HEK293 (cell line): ENCODE data around the gene ARHGAP10.
A peak's percentile ranks its signal among the peaks of the same experiment; 100 is the strongest.

ENCODE experiments used
- CTCF ChIA-PET: fragments of 350-600 bp; formaldehyde crosslinking; extraction: SDS; loops from one replicate; lab custom pipeline; 2021; ENCODE audit warnings: antibody characterized with exemption; lab: Yijun Ruan, JAX
- POLR2A ChIA-PET: fragments of 300-600 bp; formaldehyde crosslinking; extraction: SDS; loops from one replicate; lab custom pipeline; 2020; ENCODE audit warnings: antibody characterized with exemption, inconsistent platforms; lab: Yijun Ruan, JAX
- H3K27ac ChIP-seq: fragments of 200-500 bp; sonication (Bioruptor generic); 2 replicates; pipeline ENCODE4 v1.5.1; 2014; ENCODE audit warnings: low read depth, low read length, control low read depth, inconsistent platforms; ENCODE audit errors: extremely low read depth
- H3K36me3 ChIP-seq, 2 experiments: fragments of 200-500 bp in 1 of 2; sonication (Bioruptor generic) in 1 of 2; 1 replicate in 1 of 2; 2 replicates in 1 of 2; pipeline ENCODE4 v1.5.1; 2014 to 2017; ENCODE audit warnings: inconsistent platforms in 2 of 2, low read length in 2 of 2; ENCODE audit not compliant: control insufficient read depth in 2 of 2, insufficient read depth in 1 of 2
- H3K4me1 ChIP-seq: fragments of 200-500 bp; sonication (Bioruptor generic); 2 replicates; pipeline ENCODE4 v1.5.1; 2014; ENCODE audit warnings: mild to moderate bottlenecking, low read length, inconsistent platforms; ENCODE audit not compliant: control insufficient read depth, insufficient read depth
- H3K4me3 ChIP-seq: 2 replicates; pipeline ENCODE4 v1.5.1; 2011; ENCODE audit warnings: low read depth, mild to moderate bottlenecking, control low read depth, low read length, moderate library complexity
- H3K9me3 ChIP-seq: fragments of 200-500 bp; sonication (Bioruptor generic); 2 replicates; pipeline ENCODE4 v1.5.1; 2014; ENCODE audit warnings: low read depth, low read length, inconsistent platforms; ENCODE audit not compliant: control insufficient read depth, insufficient read depth
- GLIS1 ChIP-seq: fragments of 450-650 bp; formaldehyde crosslinking; IDR thresholded peaks from 2 replicates; pipeline ENCODE4 v1.5.1; 2016; ENCODE audit warnings: missing biosample characterization, missing genetic modification characterization
- HOXC10 ChIP-seq: sonication (generic); formaldehyde crosslinking; IDR thresholded peaks from 2 replicates; pipeline ENCODE4 v1.8.1; 2023; ENCODE audit warnings: mild to moderate bottlenecking, missing genetic modification reagents
- TCF7L2 ChIP-seq: IDR thresholded peaks from 2 replicates; pipeline ENCODE4 v1.6.1; 2011; ENCODE audit warnings: low read depth, mild to moderate bottlenecking, inconsistent platforms, low read length, moderate library complexity, borderline replicate concordance
- TRIM28 ChIP-seq: IDR thresholded peaks from 2 replicates; pipeline ENCODE4 v1.6.1; 2011; ENCODE audit warnings: low read length, control low read depth, borderline replicate concordance
- ZBTB48 ChIP-seq: fragments of 450-650 bp; formaldehyde crosslinking; IDR thresholded peaks from 2 replicates; pipeline ENCODE4 v1.5.1; 2016; ENCODE audit warnings: missing biosample characterization, missing genetic modification characterization
- ZIC2 ChIP-seq: fragments of 450-650 bp; formaldehyde crosslinking; IDR thresholded peaks from 2 replicates; pipeline ENCODE4 v1.5.1; 2016; ENCODE audit warnings: missing biosample characterization, missing genetic modification characterization
- ZNF138 ChIP-seq: fragments of 450-650 bp; formaldehyde crosslinking; IDR thresholded peaks from 2 replicates; pipeline ENCODE4 v1.5.1; 2016; ENCODE audit warnings: missing biosample characterization, missing genetic modification characterization, borderline replicate concordance
- ZNF16 ChIP-seq: fragments of 450-650 bp; formaldehyde crosslinking; IDR thresholded peaks from 2 replicates; pipeline ENCODE4 v1.5.1; 2016; ENCODE audit warnings: low read depth, missing biosample characterization, missing genetic modification characterization
- ZNF248 ChIP-seq: fragments of 450-650 bp; formaldehyde crosslinking; IDR thresholded peaks from 2 replicates; pipeline ENCODE4 v1.5.1; 2017; ENCODE audit warnings: missing biosample characterization, missing genetic modification characterization
- ZNF354C ChIP-seq: fragments of 450-650 bp; formaldehyde crosslinking; IDR thresholded peaks from 2 replicates; pipeline ENCODE4 v1.5.1; 2016; ENCODE audit warnings: missing biosample characterization, missing genetic modification characterization, low read depth, borderline replicate concordance
- ZNF596 ChIP-seq: fragments of 450-650 bp; IDR thresholded peaks from 2 replicates; pipeline ENCODE4 v1.5.0; 2018; ENCODE audit warnings: missing biosample characterization, mild to moderate bottlenecking, missing genetic modification characterization, moderate library complexity
- ZSCAN23 ChIP-seq: fragments of 450-650 bp; formaldehyde crosslinking; IDR thresholded peaks from 2 replicates; pipeline ENCODE4 v1.5.1; 2016; ENCODE audit warnings: missing biosample characterization, missing genetic modification characterization
- TF ChIP-seq, protein P1 (sequence below): fragments of 450-650 bp; formaldehyde crosslinking; IDR thresholded peaks from 2 replicates; pipeline ENCODE4 v1.5.1; 2016; ENCODE audit warnings: missing biosample characterization, missing genetic modification characterization
- TF ChIP-seq, protein P2 (sequence below): fragments of 450-650 bp; formaldehyde crosslinking; conservative IDR thresholded peaks from 2 replicates; pipeline ENCODE4 v1.5.1; 2016; ENCODE audit warnings: low read depth, missing biosample characterization, missing genetic modification characterization

The ARHGAP10 gene

DNA sequence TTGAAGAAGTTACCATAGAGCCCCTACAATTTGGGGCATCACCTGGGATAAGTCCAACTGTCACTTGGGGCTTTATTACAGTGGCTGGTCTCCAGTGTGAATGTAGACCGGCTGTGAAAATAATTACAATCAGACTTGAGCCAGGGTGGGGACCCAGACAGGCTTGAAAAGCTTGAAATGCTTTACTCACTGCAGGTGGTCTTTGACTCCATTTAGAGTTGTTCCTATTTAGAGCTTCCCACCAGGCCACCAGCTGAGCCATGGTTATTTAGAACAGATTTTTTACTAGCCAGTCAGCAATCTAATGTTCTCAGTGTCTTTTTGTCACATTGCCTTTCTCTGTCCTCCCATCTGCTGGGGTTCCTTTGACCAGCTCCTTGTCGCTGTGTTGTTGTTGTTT lies 5.7 kb downstream of the ARHGAP10 start:
- TF ChIP-seq ZIC2 (tag by site-specific recombination) = peak; percentile 69
- TF ChIP-seq, protein P1, sequence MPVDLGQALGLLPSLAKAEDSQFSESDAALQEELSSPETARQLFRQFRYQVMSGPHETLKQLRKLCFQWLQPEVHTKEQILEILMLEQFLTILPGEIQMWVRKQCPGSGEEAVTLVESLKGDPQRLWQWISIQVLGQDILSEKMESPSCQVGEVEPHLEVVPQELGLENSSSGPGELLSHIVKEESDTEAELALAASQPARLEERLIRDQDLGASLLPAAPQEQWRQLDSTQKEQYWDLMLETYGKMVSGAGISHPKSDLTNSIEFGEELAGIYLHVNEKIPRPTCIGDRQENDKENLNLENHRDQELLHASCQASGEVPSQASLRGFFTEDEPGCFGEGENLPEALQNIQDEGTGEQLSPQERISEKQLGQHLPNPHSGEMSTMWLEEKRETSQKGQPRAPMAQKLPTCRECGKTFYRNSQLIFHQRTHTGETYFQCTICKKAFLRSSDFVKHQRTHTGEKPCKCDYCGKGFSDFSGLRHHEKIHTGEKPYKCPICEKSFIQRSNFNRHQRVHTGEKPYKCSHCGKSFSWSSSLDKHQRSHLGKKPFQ = peak; percentile 55; the same call in 1 of the 2 replicates
- 0 out of 2 replicates have a peak, but pooled peaks have one; percentile 48 for TF ChIP-seq TCF7L2
- no peak for TF ChIP-seq ZBTB48 (tag by site-specific recombination)
- TF ChIP-seq GLIS1 (tag by site-specific recombination) = peak; percentile 75
- no peak for TF ChIP-seq ZNF16 (tag by site-specific recombination)
- no peaks in the 10 kb centered on the region for H3K9me3 ChIP-seq
- H3K36me3 ChIP-seq = no peaks in the 10 kb centered on the region
- H3K4me1 ChIP-seq = peaks cover 29% of the 10 kb centered on the region
- H3K27ac ChIP-seq = no peak overlapping the region
- CTCF ChIA-PET = interaction anchor here (0.7 to 1.3 kb wide), 2 partner anchors 129 to 476 kb away, joined by 3 read pairs; no protein-coding TSS in a partner anchor
- POLR2A ChIA-PET = interaction anchor here (0.7 kb wide), 1 partner anchor 307 kb away, joined by 3 read pairs; no protein-coding TSS in a partner anchor
- H3K4me3 ChIP-seq = no peak overlapping the region

DNA sequence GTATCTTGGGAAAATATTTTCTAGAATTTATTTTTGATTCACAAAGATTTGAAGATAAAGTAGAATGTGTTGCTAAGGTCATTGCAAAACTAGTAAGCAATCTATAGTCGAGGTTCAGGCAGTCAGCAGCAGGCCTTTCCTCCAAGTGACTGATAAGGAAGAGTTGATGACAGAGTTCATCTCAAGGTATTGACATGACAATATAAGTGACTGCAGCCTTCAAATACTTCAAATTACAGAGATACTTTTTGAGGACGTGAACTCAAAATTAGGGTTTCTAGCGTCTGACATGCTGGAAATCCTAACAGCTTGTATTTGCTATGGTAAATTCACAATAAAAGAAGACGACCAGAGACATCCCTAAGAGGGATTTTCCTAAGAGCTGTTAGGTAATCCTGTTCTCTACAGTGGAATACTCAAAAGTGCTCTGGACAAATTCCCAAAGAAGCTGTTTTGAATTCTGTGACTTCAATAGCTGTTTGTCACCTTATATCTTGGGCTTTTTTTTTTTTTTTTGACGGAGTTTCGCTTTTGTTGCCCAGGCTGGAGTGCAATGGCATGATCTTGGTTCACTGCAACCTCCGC lies 7.4 kb downstream of the ARHGAP10 start:
- no peaks in the 10 kb centered on the region for H3K36me3 ChIP-seq
- TF ChIP-seq ZNF596 (no peak), TRIM28 (no peak), ZNF354C (tag by site-specific recombination) (no peak)
- TF ChIP-seq, protein P2, sequence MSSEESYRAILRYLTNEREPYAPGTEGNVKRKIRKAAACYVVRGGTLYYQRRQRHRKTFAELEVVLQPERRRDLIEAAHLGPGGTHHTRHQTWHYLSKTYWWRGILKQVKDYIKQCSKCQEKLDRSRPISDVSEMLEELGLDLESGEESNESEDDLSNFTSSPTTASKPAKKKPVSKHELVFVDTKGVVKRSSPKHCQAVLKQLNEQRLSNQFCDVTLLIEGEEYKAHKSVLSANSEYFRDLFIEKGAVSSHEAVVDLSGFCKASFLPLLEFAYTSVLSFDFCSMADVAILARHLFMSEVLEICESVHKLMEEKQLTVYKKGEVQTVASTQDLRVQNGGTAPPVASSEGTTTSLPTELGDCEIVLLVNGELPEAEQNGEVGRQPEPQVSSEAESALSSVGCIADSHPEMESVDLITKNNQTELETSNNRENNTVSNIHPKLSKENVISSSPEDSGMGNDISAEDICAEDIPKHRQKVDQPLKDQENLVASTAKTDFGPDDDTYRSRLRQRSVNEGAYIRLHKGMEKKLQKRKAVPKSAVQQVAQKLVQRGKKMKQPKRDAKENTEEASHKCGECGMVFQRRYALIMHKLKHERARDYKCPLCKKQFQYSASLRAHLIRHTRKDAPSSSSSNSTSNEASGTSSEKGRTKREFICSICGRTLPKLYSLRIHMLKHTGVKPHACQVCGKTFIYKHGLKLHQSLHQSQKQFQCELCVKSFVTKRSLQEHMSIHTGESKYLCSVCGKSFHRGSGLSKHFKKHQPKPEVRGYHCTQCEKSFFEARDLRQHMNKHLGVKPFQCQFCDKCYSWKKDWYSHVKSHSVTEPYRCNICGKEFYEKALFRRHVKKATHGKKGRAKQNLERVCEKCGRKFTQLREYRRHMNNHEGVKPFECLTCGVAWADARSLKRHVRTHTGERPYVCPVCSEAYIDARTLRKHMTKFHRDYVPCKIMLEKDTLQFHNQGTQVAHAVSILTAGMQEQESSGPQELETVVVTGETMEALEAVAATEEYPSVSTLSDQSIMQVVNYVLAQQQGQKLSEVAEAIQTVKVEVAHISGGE (tag by site-specific recombination) = no peak
- TF ChIP-seq, all 188 proteins: peak for 0
- H3K27ac ChIP-seq = no peak overlapping the region
- H3K4me3 ChIP-seq = no peak overlapping the region
- peaks cover 23% of the 10 kb centered on the region for H3K4me1 ChIP-seq
- CTCF ChIA-PET = interaction anchor here (0.6 to 1.6 kb wide), 2 partner anchors 127 to 130 kb away, joined by 3 to 6 read pairs; no protein-coding TSS in a partner anchor
- POLR2A ChIA-PET = no interaction called here
- no peaks in the 10 kb centered on the region for H3K9me3 ChIP-seq

DNA sequence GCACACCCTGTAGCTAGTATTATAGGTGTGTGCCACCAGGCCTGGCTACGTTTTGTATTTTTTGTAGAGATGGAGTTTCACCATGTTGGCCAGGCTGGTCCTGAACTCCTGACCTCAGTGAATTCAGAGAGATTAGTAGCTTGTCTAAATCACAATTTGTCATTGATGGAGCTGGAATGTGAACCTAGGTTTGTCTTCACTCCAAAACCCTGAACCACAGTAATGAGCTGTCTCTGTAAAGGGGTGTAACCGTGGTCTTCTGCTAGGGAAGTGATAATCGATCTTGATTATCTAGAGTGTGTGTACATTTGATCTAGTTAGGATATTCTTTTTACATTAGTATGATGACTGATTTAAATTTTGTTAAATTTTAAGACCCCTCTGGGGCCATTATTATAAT lies 8.3 kb downstream of the ARHGAP10 start:
- Histone ChIP-seq H3K9me3 (no peaks in the 10 kb centered on the region), H3K4me1 (peaks cover 19% of the 10 kb centered on the region), H3K4me3 (no peak overlapping the region), H3K36me3 (no peaks in the 10 kb centered on the region), H3K27ac (no peak overlapping the region)
- POLR2A ChIA-PET = no interaction called here
- CTCF ChIA-PET = interaction anchor here (0.6 to 1.6 kb wide), 3 partner anchors 104 to 237 kb away, joined by 5 to 6 read pairs (median 5); no protein-coding TSS in a partner anchor
- TF ChIP-seq ZNF138 (tag by site-specific recombination) = no peak
- no peak for TF ChIP-seq ZSCAN23 (tag by site-specific recombination)
- no peak for TF ChIP-seq ZNF248
- no peak for TF ChIP-seq HOXC10 (CRISPR knock-in tag)
